GDM1 (cell line): ENCODE results near the gene TMEM79.

Source experiments
- DNase-seq: peaks from one replicate; lab custom pipeline; 2025; lab: John Stamatoyannopoulos, UW

Gene TMEM79

DNA sequence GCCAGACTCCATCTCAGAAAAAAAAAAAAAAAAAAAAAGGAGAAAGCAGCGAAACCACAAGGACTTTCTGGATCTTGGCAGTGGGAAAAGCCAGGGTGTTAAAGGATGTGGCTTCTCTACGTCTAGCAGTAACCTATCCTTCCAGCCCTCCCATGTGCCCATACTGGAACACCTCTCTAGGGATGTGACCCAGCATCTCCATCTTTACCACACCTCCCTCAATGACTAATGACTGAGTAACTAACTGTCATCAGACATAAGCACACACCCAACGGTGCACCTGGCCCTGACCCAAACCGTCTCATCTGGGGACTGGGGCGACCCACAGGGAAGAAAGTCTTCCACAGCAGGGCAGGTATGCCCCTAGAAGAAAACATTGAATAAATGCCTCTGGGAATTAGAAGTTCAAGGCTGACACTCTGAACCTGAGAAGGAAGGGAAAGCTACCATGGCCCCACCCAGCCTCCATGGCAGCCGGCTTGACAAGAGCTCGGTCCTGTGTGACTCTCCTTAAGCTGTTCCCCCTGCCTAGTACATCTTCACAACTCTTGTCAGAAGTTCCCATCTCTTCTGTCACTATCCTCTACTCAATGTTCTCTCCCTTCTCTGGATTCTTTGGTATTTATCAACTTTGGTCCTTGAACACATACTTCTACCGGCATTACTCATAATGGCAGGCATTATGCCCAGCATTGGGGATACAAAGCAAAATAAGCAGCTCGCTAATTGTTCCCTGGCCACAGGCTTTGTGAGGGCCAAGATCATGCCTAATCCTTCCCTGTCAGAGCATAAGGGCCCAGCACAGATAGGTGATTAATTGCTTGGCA is 21.5 kb upstream of the TMEM79 start:
- DNase-seq = no peak

DNA sequence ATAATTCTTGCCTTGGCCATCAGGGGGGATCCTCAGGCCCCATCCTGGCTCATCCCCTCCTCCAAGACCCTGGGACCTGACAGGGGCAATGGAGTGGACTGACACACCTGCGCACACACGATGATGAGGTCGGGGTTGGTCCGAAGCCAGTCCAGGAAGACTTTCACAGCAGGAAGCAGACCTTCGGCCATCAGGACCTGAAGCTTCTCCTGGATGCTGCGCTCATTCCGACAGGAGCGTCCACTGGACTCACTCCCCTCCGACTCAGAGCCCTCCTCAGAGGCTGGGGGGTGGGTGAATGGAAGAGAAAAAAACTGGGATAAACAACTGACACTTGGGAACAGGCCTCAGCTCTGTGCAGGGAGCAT is 20.9 kb upstream of the TMEM79 start:
- no peak for DNase-seq

DNA sequence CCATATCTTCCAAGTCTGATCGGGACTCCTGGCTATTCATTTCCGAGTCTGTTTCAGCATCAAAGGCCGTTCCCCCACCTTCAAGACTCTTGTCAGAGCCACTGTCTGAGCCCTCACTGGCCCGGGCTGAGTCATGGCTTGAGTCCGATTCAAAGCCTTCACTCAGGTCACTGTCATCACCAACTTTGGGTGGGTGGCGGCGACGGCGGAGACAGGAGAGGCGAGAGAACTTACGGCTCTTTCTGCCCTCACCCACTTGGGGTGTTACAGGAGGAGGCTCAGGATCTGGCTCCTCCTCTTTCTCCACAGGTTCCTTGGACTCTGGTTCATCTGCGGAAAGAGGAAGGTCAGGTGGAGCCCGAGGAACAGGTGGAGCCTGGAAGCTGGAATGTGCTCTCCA is 18.1 kb upstream of the TMEM79 start:
- no peak for DNase-seq

DNA sequence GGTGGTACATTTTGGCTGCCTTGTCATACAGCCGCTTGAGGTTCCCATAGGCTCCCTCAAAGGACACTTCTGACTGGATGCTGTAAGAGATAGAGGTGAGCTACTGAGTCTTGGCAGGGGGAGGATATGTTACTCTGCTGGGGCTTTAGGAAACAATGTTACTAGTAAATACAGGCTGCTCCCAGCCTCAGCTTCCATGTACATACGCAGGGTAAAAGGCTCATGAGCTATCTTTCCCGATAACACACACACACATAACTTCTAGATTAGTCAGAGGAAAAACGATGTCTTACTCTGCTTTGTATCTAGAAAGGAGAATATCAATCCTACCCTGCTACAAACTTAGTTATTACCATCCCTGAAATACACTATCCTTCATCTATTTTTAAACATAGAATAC is 15.8 kb upstream of the TMEM79 start:
- no peak for DNase-seq

DNA sequence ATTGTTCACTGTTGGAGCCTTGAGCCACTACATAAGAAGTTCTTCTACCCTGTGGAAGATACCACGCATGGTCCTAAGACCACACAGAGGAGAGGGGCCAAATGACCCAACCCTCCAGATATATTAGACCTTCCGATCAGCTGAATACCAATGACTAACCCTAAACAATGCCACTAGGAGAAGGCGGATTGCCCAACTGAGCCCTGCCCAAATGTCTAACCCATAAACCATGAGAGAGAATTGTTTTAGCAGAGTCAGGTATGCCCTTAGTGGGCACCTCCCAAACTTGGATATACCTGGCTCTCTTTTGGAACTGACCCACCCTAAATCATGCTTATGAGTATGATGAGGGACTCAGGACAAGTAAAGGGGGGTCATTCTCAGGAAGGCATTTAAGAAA is 13.8 kb upstream of the TMEM79 start:
- DNase-seq = no peak

DNA sequence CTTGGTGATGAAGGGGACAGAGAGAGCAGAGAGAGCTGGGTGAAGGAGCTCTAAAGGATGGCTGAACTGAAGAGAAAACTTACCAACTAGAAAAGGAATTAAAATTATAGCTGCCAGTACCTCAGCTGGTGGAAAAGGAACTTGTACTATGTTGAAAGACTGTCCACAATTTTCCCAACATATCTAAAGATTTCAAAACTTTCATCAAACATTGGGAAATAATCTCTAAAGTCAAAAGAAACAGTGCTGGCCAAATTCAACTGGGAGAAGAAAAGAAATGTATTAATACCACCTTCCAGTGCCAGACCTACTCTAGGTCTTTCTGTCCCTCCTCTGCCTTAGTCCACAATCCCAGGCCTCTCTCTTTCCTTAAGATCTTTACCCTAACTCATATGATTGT is 7.6 kb upstream of the TMEM79 start:
- no peak for DNase-seq

DNA sequence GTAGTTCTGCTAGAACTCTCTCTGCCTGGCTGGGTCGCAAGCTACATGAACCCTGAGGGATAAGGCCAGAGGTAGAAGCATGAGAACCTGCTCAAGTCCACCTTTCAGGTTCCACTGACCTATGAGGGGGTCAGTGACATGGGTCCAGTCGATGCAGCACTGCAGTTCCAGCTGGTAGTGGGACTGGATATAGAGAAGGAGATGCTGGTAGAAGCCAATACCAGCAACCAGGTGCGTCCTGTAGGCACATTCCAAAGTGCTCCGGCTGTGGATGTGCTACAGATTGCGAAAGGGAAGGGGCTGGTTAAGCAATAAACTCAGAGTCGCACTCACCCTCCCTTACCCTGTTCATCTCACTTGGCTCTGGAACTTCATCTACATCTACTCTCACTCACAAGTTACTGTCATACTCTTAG is 7.2 kb upstream of the TMEM79 start:
- DNase-seq = no peak

DNA sequence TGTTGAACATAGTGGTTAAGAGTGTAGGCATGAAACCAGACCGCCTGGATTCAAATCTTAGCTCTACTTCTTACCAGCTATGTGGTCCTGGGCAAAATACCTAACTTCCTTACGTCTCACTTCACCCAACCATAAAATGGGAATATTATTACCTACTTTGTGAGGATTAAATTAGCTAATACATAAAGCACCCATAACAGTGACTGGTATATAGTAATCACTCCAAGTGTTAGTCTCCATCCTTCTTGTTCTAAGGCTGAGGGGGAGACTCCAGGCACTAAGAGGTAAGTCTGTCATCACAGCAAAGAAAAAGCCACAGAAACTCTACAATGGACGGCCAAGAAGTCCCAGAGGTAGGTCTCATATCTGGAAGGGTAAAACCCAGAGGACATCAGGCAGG is 4.3 kb upstream of the TMEM79 start:
- no peak for DNase-seq

DNA sequence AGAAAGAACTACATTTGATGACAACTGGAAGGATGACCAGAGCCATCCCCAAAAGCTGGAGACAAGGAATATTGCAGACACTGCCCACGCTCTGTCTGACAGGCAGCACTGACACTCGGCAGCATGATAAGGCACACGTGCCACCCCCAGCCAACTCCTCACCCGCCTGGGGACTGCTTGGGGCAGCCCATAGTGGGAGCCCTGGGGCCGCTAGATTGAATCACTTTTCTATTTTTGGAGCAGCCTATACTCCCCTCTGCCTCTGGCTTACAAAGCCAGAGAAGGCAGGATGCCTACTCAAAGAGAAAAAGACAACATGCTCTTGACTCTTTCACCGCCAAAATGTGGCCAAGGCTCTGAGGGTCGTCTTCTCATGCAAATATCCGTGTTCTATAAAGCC is 2.8 kb upstream of the TMEM79 start:
- no peak for DNase-seq

DNA sequence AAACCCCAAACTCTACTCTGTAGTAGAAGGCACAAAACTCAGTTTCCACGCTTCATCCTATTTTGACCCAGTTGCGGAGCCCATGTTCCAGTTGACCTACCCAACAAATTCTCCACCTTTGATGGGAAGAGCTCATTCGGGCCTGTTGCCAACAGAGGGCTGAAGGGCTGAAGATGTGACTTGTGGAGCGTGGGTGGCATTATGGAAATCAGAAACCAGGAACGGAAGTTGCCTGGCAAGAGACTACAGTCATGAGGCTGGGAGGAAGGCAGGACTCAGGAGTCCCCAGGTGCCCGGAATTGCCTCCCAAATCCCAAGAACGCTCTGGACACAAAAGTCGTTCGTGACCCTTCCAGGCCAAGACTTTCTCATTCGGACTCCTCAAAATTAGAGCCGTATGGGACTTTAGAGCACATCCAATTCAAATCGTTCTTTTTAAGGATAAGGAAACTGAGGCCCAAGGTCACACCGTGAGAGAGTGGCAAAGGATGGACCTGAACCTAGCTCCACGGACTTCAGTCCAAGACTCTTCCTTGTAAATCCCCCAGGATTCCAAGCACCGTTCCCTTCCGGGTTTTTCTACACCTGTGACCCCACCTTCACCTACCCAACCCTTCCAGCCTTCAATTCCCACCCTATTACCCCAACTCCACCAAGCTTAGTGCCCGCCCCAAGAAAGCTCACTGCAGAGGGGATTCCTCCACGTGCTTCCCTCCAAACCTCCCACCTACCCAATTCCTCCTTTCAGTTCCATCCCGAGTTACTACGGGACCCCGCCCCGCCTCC is 2.2 kb upstream of the TMEM79 start:
- DNase-seq = no peak

DNA sequence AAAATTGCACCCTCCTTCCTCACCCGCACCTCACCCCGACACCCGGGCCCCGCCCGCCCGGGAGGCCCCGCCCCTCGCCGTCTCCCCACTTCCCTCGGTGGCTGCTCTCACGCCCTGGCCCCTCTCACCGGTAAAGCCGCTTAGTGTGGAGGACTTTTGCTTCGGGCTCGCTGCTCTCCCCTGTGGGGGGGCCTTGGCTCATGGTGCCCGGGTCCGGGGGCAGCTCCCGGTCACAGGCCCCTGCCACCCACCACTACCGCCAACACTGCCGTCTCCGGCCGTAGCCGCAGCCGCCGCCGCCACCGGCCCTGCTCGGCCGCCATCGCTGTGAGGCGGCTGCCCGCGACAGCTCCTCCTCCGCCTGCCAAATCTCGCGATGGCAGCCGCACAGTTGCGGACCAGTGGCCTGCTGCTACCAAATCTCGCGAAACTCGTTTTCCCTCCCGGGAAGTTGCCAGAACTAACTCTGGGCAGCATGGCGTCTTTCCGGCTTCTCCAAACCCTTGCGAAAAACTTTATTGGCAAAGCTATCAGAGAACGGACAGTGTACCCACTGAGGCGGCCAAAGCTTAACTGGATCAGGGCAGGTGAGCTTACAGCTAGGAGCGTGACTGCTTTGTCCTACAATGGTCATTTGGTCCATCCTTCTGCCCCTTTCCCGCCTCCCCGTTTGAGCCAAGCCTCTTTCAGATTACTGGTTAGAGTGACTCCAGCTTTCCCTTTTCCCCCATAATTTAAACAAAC is 1.5 kb upstream of the TMEM79 start, which contains the start of gene SMG5:
TSS of gene SMG5 (minus strand) at position 347 of the 744 bp plus-strand sequence. CDS start at position 202, 145 bp downstream.
- DNase-seq = peak; percentile 96

DNA sequence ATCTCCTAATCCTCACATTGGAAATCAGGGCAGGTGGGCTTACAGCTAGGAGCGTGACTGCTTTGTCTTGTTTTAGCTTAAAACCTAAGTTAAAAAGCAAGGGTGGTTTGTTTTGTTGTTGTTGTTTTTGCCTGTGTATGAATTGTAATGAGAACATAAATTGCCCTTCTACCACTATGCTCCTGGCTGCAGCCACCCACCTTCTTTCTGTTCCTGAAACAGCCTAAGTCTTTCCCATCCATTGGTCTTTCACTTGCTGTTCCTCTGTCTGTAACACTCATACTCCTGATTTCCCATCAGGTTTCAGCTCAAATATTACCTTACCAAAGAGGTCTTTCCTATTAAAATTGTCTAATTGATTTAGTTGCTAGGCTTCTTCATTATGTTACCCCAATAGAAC is 604 bp upstream of the TMEM79 start:
- DNase-seq = no peak

DNA sequence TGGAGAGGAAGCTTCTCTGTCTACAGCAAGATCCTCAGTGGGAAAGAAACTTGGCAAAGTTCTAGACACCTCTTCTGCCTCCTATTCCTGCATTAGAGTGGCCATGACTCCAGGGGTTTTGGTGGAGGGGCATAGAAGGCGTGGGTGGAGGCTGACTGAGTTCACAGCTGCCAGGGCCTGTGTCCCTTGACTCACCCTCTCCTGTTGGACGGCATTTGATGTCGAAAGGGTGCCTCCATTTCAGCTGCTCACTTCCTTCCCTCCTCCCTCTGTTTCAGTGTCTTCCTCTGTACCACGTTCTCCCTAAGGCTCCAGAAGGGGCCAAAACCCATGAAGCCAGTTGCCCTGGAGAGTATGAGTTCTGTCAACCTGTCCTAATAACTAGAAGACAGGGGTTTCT is 632 bp downstream of the TMEM79 start:
- no peak for DNase-seq

DNA sequence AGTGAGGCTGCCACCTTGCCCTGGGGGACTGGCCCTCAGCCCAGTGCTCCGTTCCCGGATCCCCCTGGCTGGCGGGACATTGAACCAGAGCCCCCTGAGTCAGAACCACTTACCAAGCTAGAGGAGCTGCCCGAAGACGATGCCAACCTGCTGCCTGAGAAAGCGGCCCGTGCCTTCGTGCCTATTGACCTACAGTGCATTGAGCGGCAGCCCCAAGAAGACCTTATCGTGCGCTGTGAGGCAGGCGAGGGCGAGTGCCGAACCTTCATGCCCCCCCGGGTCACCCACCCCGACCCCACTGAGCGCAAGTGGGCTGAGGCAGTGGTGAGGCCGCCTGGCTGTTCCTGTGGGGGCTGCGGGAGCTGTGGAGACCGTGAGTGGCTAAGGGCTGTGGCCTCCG is 1.3 kb downstream of the TMEM79 start:
- DNase-seq = no peak

DNA sequence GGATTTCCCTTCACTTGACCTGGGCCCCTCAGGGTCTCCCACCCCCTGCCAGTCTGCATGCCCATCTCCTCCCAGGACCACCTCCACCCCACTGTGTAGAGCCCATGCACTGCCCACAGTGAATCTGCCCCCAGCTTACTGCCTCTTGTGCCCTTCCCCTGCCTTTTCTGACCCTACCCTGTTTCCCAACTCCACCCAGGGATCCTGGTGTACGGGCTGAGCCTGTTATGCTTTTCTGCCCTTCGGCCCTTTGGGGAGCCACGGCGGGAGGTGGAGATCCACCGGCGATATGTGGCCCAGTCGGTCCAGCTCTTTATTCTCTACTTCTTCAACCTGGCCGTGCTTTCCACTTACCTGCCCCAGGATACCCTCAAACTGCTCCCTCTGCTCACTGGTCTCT is 1.9 kb downstream of the TMEM79 start:
- DNase-seq = no peak

DNA sequence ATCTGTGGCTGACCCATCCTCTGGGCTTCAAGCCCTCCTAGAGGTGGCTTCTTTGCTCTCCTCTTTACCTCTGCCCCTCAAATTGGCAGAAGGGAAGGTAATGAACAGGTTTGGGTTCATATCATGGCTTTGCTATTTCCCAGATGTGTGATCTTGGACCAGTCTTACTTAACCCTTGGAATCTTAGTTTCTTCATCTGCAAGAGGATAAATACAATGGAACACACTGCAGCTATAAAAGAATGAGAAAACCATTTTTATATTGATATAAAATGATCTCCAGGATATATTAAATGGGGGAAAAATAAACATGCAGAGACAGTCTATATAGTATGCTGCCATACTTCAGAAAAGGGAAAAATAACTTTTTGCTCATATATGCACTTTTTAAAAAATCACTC is 5.7 kb downstream of the TMEM79 start:
- no peak for DNase-seq

DNA sequence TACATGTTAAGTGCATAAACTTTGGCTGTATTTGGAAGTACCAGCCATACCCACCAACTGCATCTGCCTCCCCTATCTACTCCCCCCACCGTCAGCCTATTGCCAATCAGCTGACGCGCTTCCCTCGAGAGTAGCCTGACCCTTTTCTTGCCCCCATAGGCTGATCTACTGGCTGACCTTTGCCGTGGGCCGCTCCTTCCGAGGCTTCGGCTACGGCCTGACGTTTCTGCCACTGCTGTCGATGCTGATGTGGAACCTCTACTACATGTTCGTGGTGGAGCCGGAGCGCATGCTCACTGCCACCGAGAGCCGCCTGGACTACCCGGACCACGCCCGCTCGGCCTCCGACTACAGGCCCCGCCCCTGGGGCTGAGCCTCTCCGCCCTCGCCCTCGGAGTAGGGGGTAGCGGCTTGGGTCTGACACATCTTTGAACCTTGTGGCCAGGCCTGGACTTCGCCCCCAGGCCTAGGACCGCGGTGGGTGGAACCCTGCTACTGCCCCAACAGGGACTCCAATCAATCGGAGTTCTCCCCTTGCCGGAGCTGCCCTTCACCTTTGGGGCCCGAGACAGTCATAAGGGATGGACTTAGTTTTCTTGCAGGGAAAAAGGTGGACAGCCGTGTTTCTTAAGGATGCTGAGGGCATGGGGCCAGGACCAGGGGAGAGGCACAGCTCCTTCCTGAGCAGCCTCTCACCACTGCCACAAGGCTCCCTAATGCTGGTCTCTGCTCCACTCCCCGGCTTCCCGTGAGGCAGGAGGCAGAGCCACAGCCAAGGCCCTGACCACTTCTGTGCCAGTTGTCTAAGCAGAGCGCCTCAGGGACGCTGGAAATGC is 7.3 kb downstream of the TMEM79 start:
- DNase-seq = no peak

DNA sequence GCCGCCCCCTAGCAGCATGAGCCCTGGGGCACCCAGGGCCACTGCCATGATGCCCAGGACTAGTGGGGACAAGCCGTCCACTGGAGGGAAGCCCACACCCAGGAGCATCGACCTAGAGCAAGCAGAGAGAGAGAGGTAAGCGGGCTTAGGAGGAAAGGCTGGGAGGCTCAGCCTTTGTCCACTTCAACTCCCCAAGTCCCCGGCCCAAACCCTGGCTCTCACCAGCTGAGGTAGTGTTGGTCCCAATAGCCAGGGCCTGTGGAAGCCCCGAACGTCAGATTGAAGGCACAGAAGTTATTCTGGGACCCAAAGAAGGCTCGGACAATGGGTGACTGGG is 8.9 kb downstream of the TMEM79 start:
- no peak for DNase-seq

DNA sequence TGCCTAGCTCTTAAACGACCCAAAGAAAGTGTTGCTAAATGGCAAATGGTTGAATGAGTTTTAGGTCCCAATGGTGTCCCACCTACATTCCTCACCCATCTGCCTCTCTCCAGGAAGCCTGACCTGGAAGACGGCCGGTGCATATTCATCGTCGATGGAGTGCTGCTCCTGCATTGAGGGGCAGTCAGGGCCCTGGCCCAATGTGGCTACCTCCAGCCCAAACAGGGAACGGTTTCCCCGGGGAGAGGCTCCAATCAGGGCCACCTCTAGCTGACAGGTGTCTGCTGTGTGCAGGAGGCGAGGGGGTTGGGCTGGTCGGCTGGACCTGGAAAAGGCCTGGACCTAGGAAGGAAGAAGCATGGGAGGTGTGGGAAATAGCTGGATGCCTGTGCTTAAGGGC is 9.8 kb downstream of the TMEM79 start:
- DNase-seq = no peak

DNA sequence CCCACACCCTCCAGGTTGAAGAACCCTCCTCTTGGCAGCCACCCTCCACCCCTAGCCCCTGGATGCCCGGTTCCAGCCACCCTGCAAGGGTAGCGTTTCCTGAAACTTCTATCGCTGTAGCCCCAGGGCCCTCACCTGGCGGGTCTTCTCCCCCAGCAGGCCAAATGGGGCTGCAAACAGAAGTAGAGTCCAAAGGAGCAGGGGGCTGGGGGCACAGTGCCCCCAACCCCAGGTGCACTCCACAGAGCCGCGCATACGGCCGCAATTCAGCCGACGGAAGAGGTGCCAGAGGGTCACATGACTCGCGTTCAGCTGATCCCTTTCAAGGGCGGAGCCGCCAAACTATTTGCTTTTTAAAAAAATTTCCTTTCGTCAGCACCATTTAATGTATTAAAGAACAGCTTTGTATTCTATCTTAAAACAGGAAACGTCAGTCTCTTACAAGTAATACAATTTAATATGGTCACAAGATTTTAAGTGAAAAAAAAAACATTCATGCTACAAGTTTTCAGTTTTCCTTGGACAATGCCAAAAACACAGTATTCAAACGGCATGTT is 11.3 kb downstream of the TMEM79 start, which contains the start of gene GLMP:
TSS of gene GLMP (minus strand) at position 289 of the 557 bp plus-strand sequence. CDS start at position 255, 34 bp downstream.
- peak; percentile 7 for DNase-seq

DNA sequence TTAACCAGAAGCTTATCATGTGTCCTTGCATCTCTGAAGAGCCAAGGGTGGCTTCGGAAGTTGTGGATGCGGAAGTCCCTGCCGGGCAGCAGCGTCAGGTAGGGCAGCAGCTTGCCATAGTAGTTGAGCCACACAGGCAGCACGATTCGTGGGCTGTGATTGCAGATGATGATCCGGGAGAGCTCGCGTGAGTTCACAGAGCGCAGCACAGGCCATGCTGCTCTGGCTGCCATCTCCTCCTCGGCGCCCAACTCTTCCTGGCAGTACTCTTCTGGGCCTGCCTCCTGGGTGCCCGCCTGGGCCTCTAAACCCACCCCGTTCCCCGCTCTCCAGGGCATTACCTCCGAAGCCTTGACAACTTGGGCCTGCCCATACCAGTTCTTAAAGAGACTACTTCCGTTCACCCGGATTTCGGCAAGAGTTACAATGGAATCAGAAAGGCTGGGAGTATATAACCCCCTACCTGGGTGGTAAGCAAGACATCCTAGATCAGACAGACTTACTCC is 14.8 kb downstream of the TMEM79 start, which contains the start of gene VHLL:
TSS of gene VHLL (minus strand) at position 456 of the 506 bp plus-strand sequence. CDS start at position 338, 118 bp downstream.
- no peak for DNase-seq
